Right lobe of liver (tissue), 4 donors: ENCODE data around the gene PRRC1.

ENCODE experiments used
- POLR2A ChIP-seq: fragments of 450-650 bp; IDR thresholded peaks from one replicate; pipeline ENCODE4 v1.6.1; 2017; ENCODE audit warnings: antibody characterized with exemption, mild to moderate bottlenecking
- TF ChIP-seq, protein P1 (sequence below), 4 donors: fragments of 200-600 bp in 3 of 4; fragments of 450-650 bp in 1 of 4; IDR thresholded peaks; one replicate each; pipeline versions ENCODE4 v1.5.1 to v1.8.0; 2016 to 2022; ENCODE audit warnings: antibody characterized with exemption in 4 of 4, mild to moderate bottlenecking in 2 of 4
- donor health status: DM: no; HTN: no; CAD: no.
- donor health status: DM: no; HTN: no; CAD: no.
- donor health status: DM: no; HTN: yes; CAD: no.

DNA sequence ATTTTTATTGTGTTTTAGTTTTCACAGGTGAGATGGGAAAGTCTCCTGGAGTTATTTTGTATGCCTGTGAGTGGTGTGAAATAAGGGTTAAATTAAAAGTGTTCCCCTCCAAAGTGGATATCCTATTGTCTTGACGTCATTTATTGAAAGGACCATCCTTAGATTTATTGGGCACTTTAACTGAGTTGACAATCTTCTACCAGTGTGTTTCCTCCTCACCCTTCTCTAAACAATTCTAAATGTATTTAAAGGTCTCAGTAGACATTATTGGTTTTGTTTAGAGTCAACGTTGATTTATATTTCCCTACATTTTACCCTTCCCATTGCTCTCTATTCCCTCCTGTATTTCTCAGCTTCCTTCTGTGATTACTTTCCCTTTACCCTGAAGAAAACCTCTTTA is 40.8 kb downstream of the PRRC1 start:
- TF ChIP-seq, protein P1, sequence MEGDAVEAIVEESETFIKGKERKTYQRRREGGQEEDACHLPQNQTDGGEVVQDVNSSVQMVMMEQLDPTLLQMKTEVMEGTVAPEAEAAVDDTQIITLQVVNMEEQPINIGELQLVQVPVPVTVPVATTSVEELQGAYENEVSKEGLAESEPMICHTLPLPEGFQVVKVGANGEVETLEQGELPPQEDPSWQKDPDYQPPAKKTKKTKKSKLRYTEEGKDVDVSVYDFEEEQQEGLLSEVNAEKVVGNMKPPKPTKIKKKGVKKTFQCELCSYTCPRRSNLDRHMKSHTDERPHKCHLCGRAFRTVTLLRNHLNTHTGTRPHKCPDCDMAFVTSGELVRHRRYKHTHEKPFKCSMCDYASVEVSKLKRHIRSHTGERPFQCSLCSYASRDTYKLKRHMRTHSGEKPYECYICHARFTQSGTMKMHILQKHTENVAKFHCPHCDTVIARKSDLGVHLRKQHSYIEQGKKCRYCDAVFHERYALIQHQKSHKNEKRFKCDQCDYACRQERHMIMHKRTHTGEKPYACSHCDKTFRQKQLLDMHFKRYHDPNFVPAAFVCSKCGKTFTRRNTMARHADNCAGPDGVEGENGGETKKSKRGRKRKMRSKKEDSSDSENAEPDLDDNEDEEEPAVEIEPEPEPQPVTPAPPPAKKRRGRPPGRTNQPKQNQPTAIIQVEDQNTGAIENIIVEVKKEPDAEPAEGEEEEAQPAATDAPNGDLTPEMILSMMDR (IDR thresholded peaks at IDR 0.05) = no peak
- TF ChIP-seq POLR2A = no peak
